Esophagus muscularis mucosa (tissue), 4 donors: Measurements from ENCODE around the gene EPX. TPM values are rescaled to one million over a fixed set of nuclear protein-coding genes. Genes with fewer than 3 reads are reported as not detected.

Experiments
- DNase-seq: peaks from one replicate; pipeline ENCODE4 v3.0.0-alpha.2; 2017; ENCODE audit errors: extremely low spot score
- H3K27ac ChIP-seq, 4 donors: fragments of 200-600 bp; sonication (generic); replicated peaks in 1 of 4; 1 replicate in 3 of 4; 2 replicates in 1 of 4; pipeline ENCODE4 v1.5.1; 2016 to 2019; ENCODE audit warnings: mild to moderate bottlenecking in 1 of 4
- H3K27me3 ChIP-seq, 4 donors: fragments of 200-600 bp; sonication (generic); one replicate each; pipeline versions ENCODE4 v1.5.1 to v1.6.0; 2016 to 2019
- H3K36me3 ChIP-seq, 4 donors: fragments of 200-600 bp; sonication (generic); one replicate each; pipeline ENCODE4 v1.5.1; 2016 to 2019
- H3K4me1 ChIP-seq, 4 donors: fragments of 200-600 bp; sonication (generic); one replicate each; pipeline ENCODE4 v1.5.1; 2016 to 2019
- H3K4me3 ChIP-seq, 4 donors: fragments of 200-600 bp; sonication (generic); 1 replicate in 2 of 4; 2 replicates in 2 of 4; pipeline ENCODE4 v1.5.1; 2016 to 2019; ENCODE audit warnings: mild to moderate bottlenecking in 4 of 4, moderate library complexity in 1 of 4
- H3K9me3 ChIP-seq, 4 donors: fragments of 200-600 bp; sonication (generic); 1 replicate in 3 of 4; 2 replicates in 1 of 4; pipeline ENCODE4 v1.5.1; 2016 to 2019
- CTCF ChIP-seq, 3 experiments: fragments of 200-600 bp in 2 of 3; fragments of 450-650 bp in 1 of 3; sonication (generic) in 2 of 3; IDR thresholded peaks; one replicate each; pipeline ENCODE4 v1.5.1; 2017 to 2019; ENCODE audit warnings: antibody characterized with exemption in 3 of 3, mild to moderate bottlenecking in 2 of 3, moderate library complexity in 1 of 3
- EP300 ChIP-seq: sonication (generic); formaldehyde crosslinking; IDR thresholded peaks from one replicate; pipeline ENCODE4 v1.6.1; 2017; ENCODE audit warnings: antibody characterized with exemption
- POLR2A ChIP-seq: fragments of 450-650 bp; IDR thresholded peaks from one replicate; pipeline ENCODE4 v1.6.1; 2017; ENCODE audit warnings: antibody characterized with exemption, moderate library complexity, mild to moderate bottlenecking, low read depth
- POLR2AphosphoS5 ChIP-seq, 2 donors: sonication (generic); formaldehyde crosslinking; IDR thresholded peaks; one replicate each; pipeline ENCODE4 v1.6.1; 2017; ENCODE audit warnings: antibody characterized with exemption in 2 of 2
- WGBS: methylation state at CpG from one replicate; pipeline ENCODE4 v1.1.5; 2018; 5-methylcytosine and 5-hydroxymethylcytosine counted together
- intact Hi-C: fragments of 100-400 bp; cut with DNase I; formaldehyde crosslinking; loops from one replicate; pipeline ENCODE4 v1.15.1; 2023
- total RNA-seq, 4 donors: library from RNA; depleted of rRNA; stranded (reverse); fragments of >200 nt; gene quantifications; one replicate each; pipeline versions ENCODE4 v1.1.0 to v1.2.1, GENCODE V29; 2016

The EPX gene
- total RNA-seq, 4 donors from 2014 or later = not detected

DNA sequence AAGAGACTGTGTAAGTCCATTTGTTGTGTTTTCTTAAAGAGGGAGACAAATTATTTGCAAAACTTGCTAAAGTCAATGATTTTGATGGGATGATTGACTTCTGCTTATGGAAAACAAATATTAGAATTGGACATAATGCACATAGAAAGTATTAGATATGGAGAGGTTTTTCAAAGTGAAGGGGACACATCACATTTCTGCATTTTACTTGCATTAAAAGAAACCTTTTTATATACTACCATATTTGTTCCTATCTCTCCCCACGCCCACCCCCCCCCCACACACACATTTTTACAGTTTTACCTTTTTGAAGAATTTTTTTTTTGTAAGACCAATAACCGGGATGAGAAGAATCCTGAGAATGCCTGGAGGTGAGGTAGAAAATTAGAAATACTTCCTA lies 34.3 kb upstream of the EPX start:
- peaks cover 4 to 14% (median 12%) of the 10 kb centered on the region in 4 donors for H3K4me1 ChIP-seq
- intact Hi-C loops = no loop called here
- H3K27ac ChIP-seq = no peak overlapping the region
- DNase-seq = no peak
- peaks cover 0 to 66% (median 8%) of the 10 kb centered on the region in 4 donors for H3K27me3 ChIP-seq
- H3K9me3 ChIP-seq = no peaks in the 10 kb centered on the region
- WGBS = 89% methylated on average over 2 of the region's 2 CpGs
- TF ChIP-seq EP300 (no peak), POLR2A (no peak), POLR2AphosphoS5 (IDR thresholded peaks at IDR 0.05) (no peak), CTCF (IDR thresholded peaks at IDR 0.05) (no peak)
- no peak overlapping the region for H3K4me3 ChIP-seq
- no peaks in the 10 kb centered on the region for H3K36me3 ChIP-seq

DNA sequence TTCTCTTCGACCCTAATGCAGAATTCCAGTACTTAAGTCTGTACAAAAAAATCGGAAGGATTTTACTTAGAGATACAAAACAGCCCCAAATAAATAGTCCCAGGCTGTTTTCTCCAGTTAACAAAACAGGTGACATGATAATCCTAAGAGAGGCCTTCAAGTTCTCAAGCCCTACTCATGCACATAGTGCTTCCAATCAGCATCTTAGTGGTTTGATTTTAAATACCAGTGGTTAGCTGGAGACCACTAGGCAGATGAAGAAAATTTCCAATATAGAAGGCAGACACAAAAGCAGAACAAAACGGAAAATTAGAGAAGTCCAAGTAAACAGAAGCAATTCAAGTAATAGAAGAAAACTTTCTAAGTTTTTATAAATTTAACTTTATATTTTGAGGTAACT lies 31.0 kb upstream of the EPX start:
- TF ChIP-seq EP300 = no peak
- 65% methylated on average over 3 of the region's 3 CpGs for WGBS
- no peak for DNase-seq
- Histone ChIP-seq H3K9me3 (no peaks in the 10 kb centered on the region), H3K4me1 (peaks cover 4 to 12% (median 11%) of the 10 kb centered on the region in 4 donors), H3K36me3 (no peaks in the 10 kb centered on the region), H3K27me3 (peaks cover 0 to 49% (median 8%) of the 10 kb centered on the region in 4 donors), H3K4me3 (no peak overlapping the region), H3K27ac (no peak overlapping the region)
- intact Hi-C loops = no loop called here

DNA sequence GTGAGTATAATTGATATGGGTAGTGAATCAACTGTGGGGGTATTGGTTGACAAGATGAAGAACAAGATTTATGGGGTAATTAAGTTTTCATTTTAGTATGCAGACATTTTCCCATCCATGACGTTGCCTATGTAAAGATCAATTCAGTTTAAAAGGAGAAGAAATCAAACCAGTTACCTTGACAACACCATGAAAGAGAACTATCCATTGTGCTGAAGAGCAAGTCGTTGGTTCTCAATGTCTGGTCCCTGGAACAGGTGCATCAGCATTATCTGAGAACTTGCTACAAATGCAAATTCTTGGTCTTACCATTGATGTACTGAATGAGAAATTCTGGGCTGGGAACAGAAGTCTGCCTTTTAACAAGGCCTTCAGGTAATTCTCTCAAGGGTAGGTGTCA lies 26.5 kb upstream of the EPX start:
- Histone ChIP-seq H3K27ac (no peak overlapping the region), H3K36me3 (no peaks in the 10 kb centered on the region), H3K9me3 (no peaks in the 10 kb centered on the region), H3K4me1 (no peaks in the 10 kb centered on the region), H3K4me3 (no peak overlapping the region), H3K27me3 (peaks cover 0 to 40% (median 0%) of the 10 kb centered on the region in 4 donors)
- no peak for DNase-seq
- no peak for TF ChIP-seq POLR2AphosphoS5 (IDR thresholded peaks at IDR 0.05)
- no peak for TF ChIP-seq EP300
- TF ChIP-seq CTCF (IDR thresholded peaks at IDR 0.05) = no peak
- TF ChIP-seq POLR2A = no peak
- WGBS = 17% methylated on average over 2 of the region's 2 CpGs
- intact Hi-C loops = no loop called here

DNA sequence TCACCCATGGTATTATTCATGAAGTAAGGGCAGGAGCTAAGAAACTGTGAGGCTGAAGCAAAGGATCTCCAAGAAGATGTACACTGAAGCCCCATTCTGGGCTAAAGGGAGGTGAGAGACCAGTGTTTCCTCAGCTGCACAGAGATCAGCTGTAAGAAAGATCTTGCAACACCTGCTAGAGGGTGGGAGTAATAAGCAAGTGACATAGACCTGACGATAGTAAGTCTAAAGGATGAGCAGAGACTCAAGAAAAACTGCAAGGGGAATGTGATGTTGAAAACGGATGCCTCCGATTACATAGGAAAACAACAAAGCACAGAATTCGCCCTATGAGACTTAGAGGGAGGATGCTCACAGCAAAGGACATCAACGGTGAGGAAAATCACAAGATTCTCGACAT lies 25.8 kb upstream of the EPX start, which contains the start of gene OR4D2:
TSS of gene OR4D2 (plus strand) at position 301 of the 400 bp plus-strand sequence. CDS start 2,674 bp downstream, outside the sequence.
- intact Hi-C loops = no loop called here
- Histone ChIP-seq H3K27me3 (peaks cover 0 to 36% (median 0%) of the 10 kb centered on the region in 4 donors), H3K9me3 (no peaks in the 10 kb centered on the region), H3K36me3 (no peaks in the 10 kb centered on the region), H3K4me1 (no peaks in the 10 kb centered on the region), H3K4me3 (no peak within 1 kb of the TSS), H3K27ac (no peak within 1 kb of the TSS)
- TF ChIP-seq POLR2A = no peak
- no peak for TF ChIP-seq CTCF (IDR thresholded peaks at IDR 0.05)
- TF ChIP-seq EP300 = no peak
- no peak for TF ChIP-seq POLR2AphosphoS5 (IDR thresholded peaks at IDR 0.05)
- 62% methylated on average over 6 of the region's 6 CpGs for WGBS
- DNase-seq = no peak

DNA sequence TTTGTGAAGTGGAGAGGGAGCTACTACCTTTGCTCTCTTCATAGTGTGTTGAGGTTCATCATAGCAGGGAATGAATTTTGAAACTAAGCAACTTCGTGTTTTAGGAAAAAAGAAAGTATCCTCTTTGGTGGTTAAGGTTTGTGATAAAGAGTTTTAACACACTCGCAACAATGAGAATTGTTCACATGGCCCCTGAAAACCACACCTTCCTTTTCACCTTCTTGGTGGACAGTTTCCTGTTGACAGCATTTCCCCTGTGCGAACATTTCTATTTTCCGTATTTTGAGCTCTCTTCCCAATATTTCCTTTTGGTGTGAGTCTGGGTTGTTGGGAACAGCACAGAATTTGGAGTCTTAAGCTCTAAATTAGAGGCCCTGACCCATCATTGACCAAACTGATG lies 21.9 kb upstream of the EPX start:
- H3K4me3 ChIP-seq = no peak overlapping the region
- 50% methylated on average over 4 of the region's 4 CpGs for WGBS
- peak; percentile 19 for DNase-seq
- H3K9me3 ChIP-seq = no peaks in the 10 kb centered on the region
- no peaks in the 10 kb centered on the region for H3K4me1 ChIP-seq
- TF ChIP-seq POLR2AphosphoS5 (IDR thresholded peaks at IDR 0.05) (no peak), POLR2A (no peak), CTCF (IDR thresholded peaks at IDR 0.05) (no peak), EP300 (no peak)
- peaks cover 0 to 36% (median 0%) of the 10 kb centered on the region in 4 donors for H3K27me3 ChIP-seq
- no peaks in the 10 kb centered on the region for H3K36me3 ChIP-seq
- intact Hi-C loops = no loop called here
- no peak overlapping the region for H3K27ac ChIP-seq
